Measurements from ENCODE around the gene INTS3.
"Not testable (repeated sequence)": the region's sequence is repeated elsewhere in the genome, so short reads cannot be mapped to it uniquely, and the experiment has no call there.

INTS3 gene

GRCh38 chr1:153778824-153779519, 51.1 kb downstream of the INTS3 start:
- FAIRE-seq, result no peak

GRCh38 chr1:153779781-153780541, 52.1 kb downstream of the INTS3 start:
- no peak for FAIRE-seq

GRCh38 chr1:153780551-153780950, 52.7 kb downstream of the INTS3 start:
- no peak for FAIRE-seq

- not testable (repeated sequence) for FAIRE-seq
These were observed 54.8 kb downstream of the INTS3 start for GRCh38 chr1:153782648-153783047.

DNA sequence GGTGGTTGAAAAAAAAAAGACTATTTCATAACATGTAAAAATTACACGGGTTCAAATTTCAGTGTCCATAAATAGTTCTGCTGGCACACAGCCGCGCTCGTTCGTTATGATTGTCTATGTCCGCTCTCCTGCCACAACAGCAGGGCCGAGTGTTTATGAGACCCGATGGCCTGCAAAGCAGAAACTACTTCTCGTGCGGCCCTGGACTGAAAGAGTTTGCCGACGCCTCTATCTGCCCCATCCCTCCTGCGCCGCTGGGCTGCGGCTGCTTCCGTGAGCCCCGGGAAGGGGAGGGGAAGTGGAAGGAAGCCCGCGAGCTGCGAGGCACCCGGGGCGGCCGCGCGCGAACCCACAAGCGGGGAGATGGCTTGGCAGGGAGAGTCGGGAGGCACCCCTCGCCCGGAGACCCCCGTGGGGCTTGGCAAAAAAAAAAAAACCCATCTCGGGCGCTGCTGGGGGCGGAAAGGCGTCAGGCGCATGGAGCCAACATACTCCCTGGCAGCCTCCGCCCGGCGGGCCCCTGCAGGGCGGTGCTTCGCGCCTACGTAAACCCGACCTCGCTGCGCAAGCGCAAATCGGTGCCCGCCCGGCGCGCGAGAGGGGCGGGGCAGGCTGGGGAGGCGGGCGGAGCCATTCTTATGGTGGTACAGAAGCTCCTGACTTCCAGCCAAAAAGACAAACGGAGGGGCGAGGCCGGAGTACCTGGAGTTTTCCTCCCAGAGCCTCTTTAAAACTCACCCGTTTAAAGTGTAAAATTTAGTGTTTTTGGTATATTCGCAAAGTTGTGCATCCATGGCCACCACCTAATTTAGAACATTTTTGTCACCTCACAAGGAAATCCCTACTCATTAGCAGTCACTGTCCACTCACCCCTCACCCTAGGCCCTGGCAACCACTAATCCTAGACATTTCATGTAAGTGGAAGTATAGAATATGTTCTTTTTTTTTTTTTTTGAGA, 55.7 kb downstream of the INTS3 start:
- peak; percentile 55 for FAIRE-seq

DNA sequence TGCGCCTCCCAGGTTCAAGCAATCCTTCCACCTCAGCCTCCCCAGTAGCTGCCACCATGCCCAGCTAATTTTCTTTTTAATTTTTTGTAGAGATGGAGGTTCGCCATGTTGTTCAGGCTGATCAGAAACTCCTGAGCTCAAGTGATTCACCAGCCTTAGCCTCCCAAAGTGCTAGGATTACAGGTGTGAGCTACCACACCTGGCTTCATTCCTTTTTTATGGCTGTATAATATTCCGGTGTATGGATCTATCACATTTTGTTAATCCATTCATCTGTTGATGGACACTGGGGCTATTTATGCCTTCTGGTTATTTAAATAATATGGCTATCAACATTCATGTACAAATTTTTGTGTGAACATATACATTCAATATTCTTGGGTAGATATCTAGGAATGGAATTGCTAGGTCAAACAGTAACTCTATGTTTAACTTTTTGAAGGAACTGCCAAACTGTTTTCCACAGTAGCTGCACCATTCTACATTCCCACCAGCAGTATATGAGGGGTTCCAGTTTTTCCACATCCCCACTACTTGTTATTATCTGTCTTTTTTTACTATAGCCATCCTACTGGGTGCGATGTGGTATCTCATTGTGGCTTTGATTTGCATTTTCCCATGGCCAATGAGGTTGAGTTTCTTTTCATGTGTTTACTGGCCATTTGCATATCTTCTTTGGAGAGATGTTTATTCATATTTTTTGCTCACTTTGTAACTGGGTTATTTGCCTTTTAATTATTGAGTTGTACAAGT, 58.4 kb downstream of the INTS3 start:
- no peak for FAIRE-seq

DNA sequence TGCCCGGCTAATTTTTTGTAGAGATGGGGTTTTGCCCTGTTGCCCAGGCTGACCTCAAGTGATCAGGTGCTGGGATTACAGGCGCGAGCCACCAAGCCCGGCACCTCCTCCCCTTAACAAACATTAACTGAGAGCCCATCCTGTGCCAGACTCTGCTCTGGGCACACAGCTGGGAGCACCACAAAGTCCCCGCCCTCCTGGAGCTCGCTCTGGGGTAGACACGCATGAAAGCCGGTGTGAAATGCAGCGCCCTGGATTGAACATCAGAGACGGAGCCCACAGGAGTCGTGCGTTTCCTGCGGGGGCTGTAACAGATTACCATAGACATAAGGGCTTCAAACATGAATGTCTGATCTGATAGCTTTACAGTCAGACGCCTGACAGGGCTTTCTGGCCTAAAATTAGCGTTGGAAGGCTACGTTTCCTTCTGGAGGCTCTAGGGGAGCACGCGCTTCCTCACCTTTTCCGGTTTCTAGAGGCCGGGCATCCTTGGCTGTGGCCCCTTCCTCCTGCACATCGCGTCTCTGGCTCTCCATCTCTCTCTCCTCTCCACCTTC, 61.7 kb downstream of the INTS3 start:
- no peak for FAIRE-seq

- FAIRE-seq, result no peak
These were observed 62.6 kb downstream of the INTS3 start for GRCh38 chr1:153790313-153790965.

- FAIRE-seq, result no peak
These were observed 63.3 kb downstream of the INTS3 start for GRCh38 chr1:153790966-153791647.

DNA sequence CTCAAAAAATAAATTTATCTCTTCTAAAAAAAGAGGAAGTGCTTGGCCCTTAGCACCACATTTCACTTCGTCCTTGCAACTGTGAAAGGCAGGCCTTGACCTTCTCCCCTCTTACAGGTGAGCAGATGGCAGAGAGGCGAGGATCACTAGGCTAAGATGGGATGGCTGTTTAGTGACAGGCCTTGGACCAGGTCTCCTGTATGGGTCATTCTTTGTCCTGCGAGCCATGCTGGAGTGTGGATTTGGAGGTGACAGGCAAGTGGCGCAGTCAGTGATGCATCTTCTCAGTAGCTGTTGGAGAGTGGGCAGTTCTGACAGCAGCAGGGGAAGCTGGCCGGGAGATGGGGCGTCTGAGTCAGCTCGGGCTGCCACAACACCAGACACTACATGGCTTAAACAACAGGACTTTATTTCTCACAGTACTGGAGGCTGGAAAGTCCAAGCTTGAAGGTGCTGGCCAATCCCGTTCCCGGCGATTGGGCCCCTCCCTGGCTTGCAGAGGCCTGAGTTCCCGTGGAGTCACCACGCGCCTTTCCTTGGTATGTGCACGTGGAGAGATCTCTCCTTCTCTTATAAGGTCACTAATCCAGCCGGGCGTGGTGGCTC, 63.9 kb downstream of the INTS3 start:
- FAIRE-seq, result no peak

DNA sequence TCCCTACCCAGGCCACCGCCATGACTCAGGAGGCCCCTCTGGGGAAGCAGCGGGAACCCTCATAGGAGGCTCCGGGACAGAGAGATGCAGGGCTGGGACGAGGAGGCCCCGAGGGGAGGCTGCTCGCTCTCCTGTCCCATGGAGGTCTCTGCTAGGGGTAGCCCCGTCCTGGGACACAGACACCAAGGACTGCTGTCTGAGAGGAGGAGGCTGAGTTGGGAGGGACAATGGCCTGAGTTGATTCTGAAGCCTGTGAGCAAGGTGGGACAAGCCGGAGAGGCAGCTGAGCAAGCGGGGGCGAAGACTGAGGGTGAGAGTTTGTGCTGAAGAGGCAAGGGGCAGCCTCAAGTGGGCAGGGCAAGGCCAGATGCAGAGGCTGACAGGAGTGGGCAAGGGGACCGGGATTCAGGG, 64.8 kb downstream of the INTS3 start:
- FAIRE-seq, result no peak

GRCh38 chr1:153793261-153793972, 65.6 kb downstream of the INTS3 start:
- FAIRE-seq, result no peak

DNA sequence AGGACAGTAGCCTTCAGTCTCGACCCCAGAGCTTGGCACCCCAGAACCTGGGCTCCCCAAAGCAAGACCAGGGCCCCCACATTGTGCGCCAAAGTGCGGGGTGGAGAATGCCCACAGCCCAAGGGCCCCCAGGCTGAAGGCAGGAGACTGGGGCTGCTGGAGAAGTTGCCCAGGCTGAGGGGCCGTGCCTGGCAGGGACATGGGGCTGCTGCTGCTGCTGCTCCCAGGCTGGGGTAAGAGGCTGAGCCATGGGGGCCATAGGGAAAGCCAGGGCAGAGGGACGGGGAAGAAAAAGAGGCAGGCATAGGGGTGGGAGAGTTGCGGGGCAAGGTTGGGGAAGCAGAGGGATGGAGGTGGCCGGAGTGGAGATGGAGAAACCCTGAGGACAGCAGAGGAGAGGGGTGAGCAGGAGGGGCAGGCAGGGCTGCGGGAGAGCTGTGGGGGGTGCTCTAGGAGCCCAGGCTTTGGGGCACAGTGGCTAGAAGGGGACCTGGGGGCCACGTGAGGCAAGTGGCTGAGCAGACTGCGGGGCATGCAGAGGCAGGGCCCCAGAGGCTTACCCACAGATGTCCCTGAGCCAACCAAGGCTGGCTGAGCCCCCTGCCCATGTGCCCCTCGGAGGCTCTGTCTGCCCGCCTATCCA, 66.2 kb downstream of the INTS3 start:
- no peak for FAIRE-seq

GRCh38 chr1:153794624-153795329, 66.9 kb downstream of the INTS3 start:
- no peak for FAIRE-seq

DNA sequence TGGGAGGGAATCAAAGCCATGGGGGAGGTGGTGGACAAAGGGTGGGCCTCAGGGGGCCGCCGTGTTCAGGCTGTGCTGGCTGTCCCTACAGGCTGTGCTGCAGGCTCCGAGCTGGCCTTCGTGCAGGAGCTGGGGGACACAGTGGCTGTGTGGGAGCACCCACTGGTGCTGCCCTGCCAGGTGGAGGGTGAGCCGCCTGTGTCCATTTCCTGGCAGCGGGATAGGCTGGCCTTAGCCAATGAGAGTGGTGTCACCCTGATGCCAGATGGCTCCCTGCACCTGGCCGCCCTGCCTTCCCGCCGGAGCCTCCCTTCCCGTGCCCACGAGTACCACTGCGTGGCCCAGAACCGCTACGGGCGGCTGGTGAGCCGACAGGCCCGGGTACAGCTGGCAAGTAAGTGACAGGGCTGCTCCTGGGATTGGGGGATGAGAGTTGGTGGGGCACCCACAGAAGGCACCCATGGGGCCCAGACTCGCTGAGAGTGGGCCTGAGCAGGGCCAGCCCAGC, 67.5 kb downstream of the INTS3 start:
- no peak for FAIRE-seq

GRCh38 chr1:153795934-153796785, 68.3 kb downstream of the INTS3 start:
- FAIRE-seq, result no peak

All from A204.1 (cell line).